RPMI7951 (cell line): ENCODE results near the gene UPF2. TPM values are rescaled to one million over a fixed set of nuclear protein-coding genes. Genes with fewer than 3 reads are reported as not detected.
A peak's percentile ranks its signal among the peaks of the same experiment; 100 is the strongest.
"Not testable (repeated sequence)": the region's sequence is repeated elsewhere in the genome, so short reads cannot be mapped to it uniquely, and the experiment has no call there.

Experiments used
- DNase-seq: peaks from one replicate; pipeline ENCODE4 v3.0.0-alpha.2; 2012; ENCODE audit warnings: low read depth
- total RNA-seq: library from RNA; depleted of rRNA; stranded (reverse); fragments of >200 nt; shearing (Covaris generic); gene quantifications from 2 replicates; pipeline ENCODE4 v1.2.3, GENCODE V29; 2014

UPF2 gene
- total RNA-seq, 1 experiment from 2014 or later = 14.4 TPM

- peak; percentile 35 for DNase-seq
These were observed 722 bp downstream of the UPF2 start for GRCh38 chr10:12041766-12042408.

DNA sequence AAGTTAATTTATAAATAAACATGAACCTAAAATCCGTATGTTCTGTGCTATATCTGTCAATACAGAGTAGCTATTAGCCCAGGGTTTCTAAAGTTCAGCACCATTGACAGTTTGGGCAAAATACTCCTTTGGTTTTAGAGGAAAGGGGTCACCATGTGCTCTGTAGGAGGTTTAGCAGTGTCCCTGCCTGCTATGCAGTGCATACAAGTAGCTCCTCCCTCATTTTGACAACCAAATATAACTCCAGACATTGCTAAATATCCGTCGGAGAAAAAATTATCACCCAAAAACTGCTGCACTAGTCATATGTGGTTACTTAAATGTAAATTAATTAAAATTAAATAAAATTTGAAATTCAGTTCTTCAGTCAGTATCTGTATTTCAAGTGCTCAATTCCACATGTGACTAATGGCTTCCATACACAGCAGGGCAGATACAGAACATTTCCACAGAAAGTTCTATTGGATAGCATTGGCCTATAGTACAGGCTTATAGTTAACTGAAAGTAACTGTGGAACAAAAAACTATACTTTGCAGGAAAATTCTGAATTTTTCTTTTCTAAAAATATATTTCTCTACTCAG lies 6.4 kb downstream of the UPF2 start:
- no peak for DNase-seq

DNA sequence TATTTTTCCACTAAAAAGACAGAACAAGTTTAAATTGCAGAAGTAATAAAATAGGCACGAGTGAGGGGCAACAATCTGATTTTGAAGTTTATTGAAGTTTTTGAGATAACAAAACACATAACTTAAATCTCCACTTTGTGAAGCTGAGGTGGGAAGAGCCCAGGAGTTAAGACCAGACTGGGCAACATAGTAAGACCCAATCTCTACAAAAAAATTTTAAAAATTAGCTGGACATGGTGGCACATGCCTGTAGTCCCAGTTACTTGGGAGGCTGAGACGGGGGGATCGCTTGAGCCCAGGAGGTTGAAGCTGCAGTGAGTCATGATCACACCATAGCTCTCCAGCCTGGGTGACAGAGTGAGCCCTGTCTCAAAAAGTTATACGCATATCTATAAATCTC lies 11.2 kb downstream of the UPF2 start:
- no peak for DNase-seq

- DNase-seq = no peak
These were observed 15.1 kb downstream of the UPF2 start for GRCh38 chr10:12027539-12027938.

- no peak for DNase-seq
These were observed 17.0 kb downstream of the UPF2 start for GRCh38 chr10:12025591-12025990.

- DNase-seq = no peak
These were observed 19.9 kb downstream of the UPF2 start for GRCh38 chr10:12022580-12023257.

- no peak for DNase-seq
These were observed 22.0 kb downstream of the UPF2 start for GRCh38 chr10:12020574-12020973.

DNA sequence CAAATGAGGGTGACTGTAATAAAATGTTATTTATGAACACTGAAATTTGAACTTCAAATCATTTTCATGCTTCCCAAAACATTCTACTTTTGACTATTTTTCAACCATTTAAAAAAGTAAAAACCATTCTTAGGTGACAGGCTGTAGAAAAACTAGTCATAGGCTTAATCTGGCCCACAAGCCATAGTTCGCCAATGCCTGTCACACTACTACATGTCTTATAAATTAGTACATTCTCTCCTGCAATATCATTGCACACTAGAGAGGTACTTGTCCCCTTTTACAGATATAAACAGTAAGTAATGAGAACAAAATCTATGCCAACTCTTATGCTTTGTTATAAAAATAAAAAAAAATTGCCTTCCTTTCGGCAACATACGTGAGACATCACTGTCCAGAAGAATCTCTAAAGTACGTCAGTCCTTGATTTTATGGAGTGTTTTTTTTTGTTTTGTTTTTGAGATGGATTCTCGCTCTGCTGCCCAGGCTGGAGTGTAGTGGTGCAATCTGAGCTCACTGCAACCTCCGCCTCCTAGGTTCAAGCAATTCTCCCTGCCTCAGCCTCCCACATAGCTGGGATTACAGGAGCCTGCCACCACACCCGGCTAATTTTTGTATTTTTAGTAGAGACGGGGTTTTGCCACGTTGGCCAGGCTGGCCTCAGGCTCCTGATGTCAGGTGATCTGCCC lies 23.2 kb downstream of the UPF2 start:
- DNase-seq = no peak

- no peak for DNase-seq
These were observed 23.9 kb downstream of the UPF2 start for GRCh38 chr10:12018438-12019282.

- no peak for DNase-seq
These were observed 28.7 kb downstream of the UPF2 start for GRCh38 chr10:12013926-12014325.

DNA sequence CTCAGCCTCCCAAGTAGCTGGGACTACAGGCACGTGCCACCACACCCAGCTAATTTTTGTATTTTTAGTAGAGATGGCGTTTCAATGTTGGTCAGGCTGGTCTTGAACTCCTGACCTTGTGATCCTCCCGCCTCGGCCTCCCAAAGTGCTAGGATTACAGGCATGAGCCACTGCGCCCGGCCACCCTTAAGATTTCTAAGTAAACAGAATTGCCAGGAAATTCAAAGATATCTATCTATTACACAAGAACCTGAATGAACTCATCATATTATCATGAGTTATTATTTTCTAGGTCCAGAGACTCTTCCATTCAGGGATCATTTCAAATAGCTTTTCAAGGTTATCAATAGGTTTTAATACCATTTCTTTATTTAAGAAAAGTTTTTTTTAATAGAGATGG lies 29.2 kb downstream of the UPF2 start:
- not testable (repeated sequence) for DNase-seq

GRCh38 chr10:12010353-12010752 lies 32.3 kb downstream of the UPF2 start:
- no peak for DNase-seq

DNA sequence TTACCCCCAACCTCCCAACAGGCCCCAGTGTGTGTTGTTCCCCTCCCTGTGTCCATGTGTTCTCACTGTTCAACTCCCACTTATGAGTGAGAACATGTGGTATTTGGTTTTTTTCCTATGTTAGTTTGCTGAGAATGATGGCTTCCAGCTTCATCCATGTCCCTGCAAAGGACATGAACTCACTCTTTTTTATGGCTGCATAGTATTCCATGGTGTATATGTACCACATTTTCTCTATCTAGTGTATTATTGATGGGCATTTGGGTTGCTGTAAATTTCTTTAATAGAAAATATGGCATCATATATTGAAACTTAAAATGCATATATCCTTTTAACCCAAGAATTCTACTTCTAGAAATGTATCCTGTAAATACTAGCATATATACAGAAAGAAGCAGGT lies 33.8 kb downstream of the UPF2 start:
- DNase-seq = not testable (repeated sequence)

DNA sequence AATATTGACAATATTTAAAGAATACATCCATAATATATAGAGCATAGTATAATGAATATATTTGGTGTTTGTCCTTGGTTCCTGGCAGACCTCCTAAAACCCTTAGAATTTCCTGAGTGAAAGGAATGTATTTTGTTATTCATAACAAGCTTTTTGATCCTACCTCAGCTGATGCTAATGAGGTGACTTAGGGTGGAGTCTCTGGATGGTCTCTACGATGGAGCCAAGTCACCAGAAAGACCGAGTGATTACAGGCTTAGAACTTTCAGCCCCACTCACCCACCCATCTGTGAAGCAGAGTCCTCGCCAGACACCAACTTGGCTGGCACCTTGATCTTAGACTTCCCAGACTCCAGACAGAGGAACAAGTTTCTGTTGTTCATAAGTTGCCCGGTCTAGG lies 35.9 kb downstream of the UPF2 start:
- no peak for DNase-seq

- peak; percentile 4 for DNase-seq
These were observed 48.7 kb downstream of the UPF2 start for GRCh38 chr10:11993834-11994468.

DNA sequence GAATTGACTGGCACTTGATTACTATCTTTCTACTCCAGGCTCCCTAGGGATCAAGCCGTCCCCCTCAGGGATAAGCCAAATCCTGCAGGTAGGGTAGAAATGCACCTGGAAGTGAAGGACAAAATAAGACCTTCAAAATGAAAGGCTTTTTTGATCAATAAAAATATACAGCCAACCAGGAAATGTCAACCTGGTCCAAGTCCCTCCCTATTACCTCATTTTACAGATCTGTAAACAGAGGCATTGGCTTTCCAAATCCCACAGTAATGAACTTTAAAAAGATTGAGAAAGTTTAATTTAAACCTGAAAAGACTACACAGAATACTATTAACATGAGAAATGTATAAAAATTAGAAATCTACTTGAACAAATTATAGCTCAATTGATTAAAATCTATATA lies 53.7 kb downstream of the UPF2 start:
- no peak for DNase-seq

DNA sequence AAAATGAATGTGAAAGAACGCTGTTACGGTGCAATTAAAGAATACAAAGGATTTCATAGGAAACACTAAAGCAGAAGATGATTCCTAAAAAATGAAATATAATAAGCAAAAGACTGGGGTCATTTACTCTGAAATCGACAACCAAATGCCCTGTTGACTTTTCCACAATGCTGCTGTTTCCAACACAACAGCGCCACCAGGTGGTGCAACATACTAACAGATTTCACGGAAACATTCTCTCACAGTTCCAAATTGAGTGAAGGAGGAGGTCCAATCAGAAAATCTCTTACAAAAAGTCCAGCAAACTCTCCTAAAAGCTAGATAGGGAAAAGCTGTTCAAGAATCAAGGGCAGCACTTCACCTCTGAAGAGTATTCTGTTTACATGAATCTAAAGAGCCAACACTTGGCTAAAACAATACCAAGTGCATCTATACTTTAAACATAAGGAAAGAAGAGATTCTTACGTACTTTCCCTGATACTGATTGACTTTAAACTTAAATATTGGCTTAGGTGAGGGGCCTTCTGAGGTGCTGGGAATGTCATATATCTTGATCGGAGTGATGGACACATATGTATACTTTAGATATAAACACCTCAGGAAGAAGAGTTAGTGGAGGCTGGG lies 55.9 kb downstream of the UPF2 start:
- DNase-seq = peak; percentile 73

DNA sequence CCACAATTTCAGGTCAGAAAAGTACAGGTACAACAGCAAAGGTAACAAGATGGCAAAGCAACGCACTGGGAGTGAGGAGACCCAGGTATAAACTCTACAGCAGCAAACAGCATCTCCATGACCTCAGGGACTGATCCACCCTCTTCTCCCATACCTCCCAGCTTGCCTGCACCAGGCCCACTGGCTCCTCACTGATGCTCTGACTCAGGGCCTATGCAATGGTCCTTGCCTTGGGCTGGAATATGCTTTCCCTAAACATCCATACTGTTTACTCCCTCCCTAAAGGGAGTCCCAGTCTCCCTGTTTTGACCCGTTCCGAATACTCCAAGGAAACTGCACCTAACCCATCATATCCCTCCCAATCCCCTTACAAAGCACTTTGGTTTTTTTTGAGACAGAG lies 60.4 kb downstream of the UPF2 start:
- no peak for DNase-seq

DNA sequence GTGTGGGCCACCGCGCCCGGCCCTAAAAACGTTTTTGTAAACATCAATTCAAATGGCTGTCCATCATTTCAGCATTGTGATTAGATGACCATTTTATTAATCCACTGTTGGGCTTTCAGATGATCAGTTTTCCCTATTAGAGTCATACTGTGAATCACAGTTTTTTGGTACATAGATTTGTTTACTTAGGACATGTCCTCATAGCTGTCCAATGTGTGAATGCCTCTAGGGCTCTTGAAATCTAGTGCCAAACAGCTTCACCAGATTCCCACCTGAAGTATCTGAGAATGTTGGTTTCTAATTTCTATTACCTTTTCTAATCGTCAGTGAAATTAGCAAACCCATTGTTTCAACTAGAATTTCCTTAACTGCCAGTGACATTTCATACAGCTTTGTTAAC lies 66.8 kb downstream of the UPF2 start:
- no peak for DNase-seq

DNA sequence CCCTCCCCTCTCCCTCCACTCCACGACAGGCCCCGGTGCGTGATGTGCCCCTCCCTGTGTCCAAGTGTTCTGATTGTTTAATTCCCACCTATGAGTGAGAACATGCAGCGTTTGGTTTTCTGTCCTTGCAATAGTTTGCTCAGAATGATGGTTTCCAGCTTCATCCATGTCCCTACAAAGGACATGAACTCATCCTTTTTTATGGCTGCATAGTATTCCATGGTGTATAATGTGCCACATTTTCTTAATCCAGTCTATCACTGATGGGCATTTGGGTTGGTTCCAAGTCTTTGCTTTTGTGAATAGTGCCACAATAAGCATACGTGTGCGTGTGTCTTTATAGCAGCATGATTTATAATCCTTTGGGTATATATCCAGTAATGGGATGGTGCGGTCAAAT lies 70.1 kb downstream of the UPF2 start:
- DNase-seq = not testable (repeated sequence)

- DNase-seq = no peak
These were observed 80.4 kb downstream of the UPF2 start for GRCh38 chr10:11962176-11962575.
